Keratinocyte (primary cell): ENCODE data around the gene LMAN1. TPM values are rescaled to one million over a fixed set of nuclear protein-coding genes. Genes with fewer than 3 reads are reported as not detected.

ENCODE experiments used
- DNase-seq: peaks from one replicate; pipeline ENCODE4 v3.0.0-alpha.2; 2011; ENCODE audit warnings: low read depth, missing footprints, low spot score
- FAIRE-seq: peaks from 2 replicates; lab custom pipeline; 2011; peaks lifted over from hg19 to GRCh38; lab: Jason Lieb, UNC
- H2AFZ ChIP-seq: 2 replicates; pipeline ENCODE4 v1.6.0; 2012; ENCODE audit warnings: low read length, control low read depth, inconsistent platforms; ENCODE audit not compliant: control insufficient read depth
- H3K27ac ChIP-seq: 2 replicates; pipeline ENCODE4 v1.5.1; 2011; ENCODE audit warnings: low read length; ENCODE audit not compliant: control insufficient read depth, insufficient read depth
- H3K27me3 ChIP-seq: 3 replicates; pipeline ENCODE4 v1.6.0; 2011; ENCODE audit warnings: low read length; ENCODE audit not compliant: control insufficient read depth, insufficient read depth; ENCODE audit errors: extremely low read depth
- H3K36me3 ChIP-seq, 2 experiments: 2 replicates in 1 of 2; 3 replicates in 1 of 2; pipeline ENCODE4 v1.5.1; 2011; ENCODE audit warnings: low read length in 2 of 2, mild to moderate bottlenecking in 1 of 2; ENCODE audit not compliant: control insufficient read depth in 2 of 2, insufficient read depth in 2 of 2; ENCODE audit errors: extremely low read depth in 1 of 2
- H3K4me1 ChIP-seq: 3 replicates; pipeline ENCODE4 v1.5.1; 2011; ENCODE audit warnings: low read length; ENCODE audit not compliant: control insufficient read depth, insufficient read depth; ENCODE audit errors: extremely low read depth
- H3K4me2 ChIP-seq: 3 replicates; pipeline ENCODE4 v1.6.0; 2011; ENCODE audit warnings: low read depth, low read length; ENCODE audit not compliant: control insufficient read depth, insufficient read depth; ENCODE audit errors: extremely low read depth
- H3K4me3 ChIP-seq, 3 experiments: fragments of 200-600 bp in 1 of 3; sonication (generic) in 1 of 3; 2 replicates in 2 of 3; 3 replicates in 1 of 3; pipeline ENCODE4 v1.5.1; 2011 to 2016; ENCODE audit warnings: low read length in 3 of 3, mild to moderate bottlenecking in 3 of 3, control low read depth in 2 of 3, inconsistent platforms in 1 of 3, low read depth in 1 of 3, mixed read lengths in 1 of 3, mixed run types in 1 of 3, moderate library complexity in 1 of 3; ENCODE audit not compliant: control insufficient read depth in 2 of 3, insufficient read depth in 2 of 3; ENCODE audit errors: extremely low read depth in 1 of 3
- H3K79me2 ChIP-seq: 2 replicates; pipeline ENCODE4 v1.6.0; 2012; ENCODE audit warnings: low read length; ENCODE audit not compliant: control insufficient read depth, insufficient read depth
- H3K9ac ChIP-seq: 3 replicates; pipeline ENCODE4 v1.6.0; 2011; ENCODE audit warnings: low read length; ENCODE audit not compliant: control insufficient read depth, insufficient read depth; ENCODE audit errors: extremely low read depth
- H3K9me1 ChIP-seq: 3 replicates; pipeline ENCODE4 v1.6.0; 2011; ENCODE audit warnings: low read length; ENCODE audit not compliant: control insufficient read depth, insufficient read depth; ENCODE audit errors: extremely low read depth
- H3K9me3 ChIP-seq: 2 replicates; pipeline ENCODE4 v1.5.1; 2012; ENCODE audit warnings: low read depth, low read length; ENCODE audit not compliant: control insufficient read depth
- H4K20me1 ChIP-seq: 3 replicates; pipeline ENCODE4 v1.6.0; 2011; ENCODE audit warnings: low read length; ENCODE audit not compliant: control insufficient read depth, insufficient read depth; ENCODE audit errors: extremely low read depth
- CTCF ChIP-seq, 3 experiments: IDR thresholded peaks in 1 of 3; conservative IDR thresholded peaks in 1 of 3; optimal IDR thresholded peaks in 1 of 3; 2 replicates in 2 of 3; 3 replicates in 1 of 3; pipeline versions ENCODE3 to v1.5.1; 2011; ENCODE audit warnings: low read length in 3 of 3, mild to moderate bottlenecking in 3 of 3, moderate library complexity in 2 of 3, control low read depth in 1 of 3, inconsistent platforms in 1 of 3; ENCODE audit not compliant: insufficient read depth in 2 of 3; ENCODE audit errors: extremely low read depth in 1 of 3
- EZH2 ChIP-seq: IDR thresholded peaks from one replicate; pipeline ENCODE4 v1.6.1; 2012; ENCODE audit warnings: inconsistent platforms, mild to moderate bottlenecking, low read length, moderate library complexity
- dilution Hi-C: fragments of 300-500 bp; cut with MboI; formaldehyde crosslinking; loops from one replicate; pipeline ENCODE4 v1.7.0; 2020; ENCODE audit warnings: low sequenced_read_pairs; ENCODE audit not compliant: extremely low pct_ligation_motif_present
- polyA plus RNA-seq, 5 experiments: library from polyadenylated mRNA; depleted of rRNA in 3 of 5; stranded (reverse) in 3 of 5; stranded (forward) in 1 of 5; unstranded in 1 of 5; fragments of >200 nt; gene quantifications; 1 replicate in 1 of 5; 2 replicates in 3 of 5; 3 replicates in 1 of 5; pipeline versions ENCODE4 v1.2.1 to v1.2.3, GENCODE V29; 2011 to 2012; ENCODE audit warnings: missing spikeins in 2 of 5, low read depth in 1 of 5, low replicate concordance in 1 of 5

Gene LMAN1
- polyA plus RNA-seq, 1 donor (not counting 4 experiments of a cell fraction or from before 2014, with no cell fraction given): 55.6 TPM

DNA sequence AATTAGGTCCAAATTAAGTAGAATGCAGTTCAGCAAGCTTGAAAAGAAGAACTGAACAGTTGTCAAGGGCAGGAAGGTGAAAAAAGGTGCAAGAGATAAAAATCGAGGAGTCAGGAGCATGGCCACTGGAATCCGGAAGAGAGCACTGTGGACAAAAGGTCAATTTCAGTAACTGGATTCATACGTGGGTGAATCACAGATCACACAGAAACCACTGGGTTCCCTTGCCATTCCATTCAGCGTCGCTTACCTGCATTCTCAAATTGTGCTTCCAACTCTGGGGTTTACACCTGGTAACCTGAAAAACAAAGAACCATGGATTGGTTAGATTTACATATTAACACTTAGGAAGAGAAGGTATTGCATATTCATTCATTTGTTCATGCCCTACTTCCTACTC, 21.6 kb upstream of the LMAN1 start:
- Histone ChIP-seq H3K9me3 (no peaks in the 10 kb centered on the region), H4K20me1 (no peaks in the 10 kb centered on the region), H3K4me2 (no peak overlapping the region), H2AFZ (no peak overlapping the region), H3K9ac (no peak overlapping the region), H3K4me1 (no peaks in the 10 kb centered on the region), H3K79me2 (no peaks in the 10 kb centered on the region), H3K9me1 (no peaks in the 10 kb centered on the region), H3K27ac (no peak overlapping the region), H3K4me3 (no peak overlapping the region), H3K27me3 (peaks cover 5% of the 10 kb centered on the region), H3K36me3 (no peaks in the 10 kb centered on the region)
- dilution Hi-C loops: no loop called here
- DNase-seq (no peak), FAIRE-seq (no peak)
- TF ChIP-seq CTCF (optimal IDR thresholded peaks at IDR 0.05 in 1 of 3, IDR thresholded peaks at IDR 0.05 in 1 of 3, conservative IDR thresholded peaks at IDR 0.05 in 1 of 3; ENCODE audit: extremely low read depth in 1 of 3, insufficient read depth in 2 of 3, low read length in 3 of 3) (no peak), EZH2 (no peak)

GRCh38 chr18:59379772-59380522, 20.9 kb upstream of the LMAN1 start:
- Histone ChIP-seq H3K36me3 (no peaks in the 10 kb centered on the region), H3K27ac (no peak overlapping the region), H3K9me1 (no peaks in the 10 kb centered on the region), H3K9me3 (no peaks in the 10 kb centered on the region), H3K4me1 (no peaks in the 10 kb centered on the region), H2AFZ (no peak overlapping the region), H3K4me3 (no peak overlapping the region), H4K20me1 (no peaks in the 10 kb centered on the region), H3K9ac (no peak overlapping the region), H3K27me3 (peaks cover 5% of the 10 kb centered on the region), H3K4me2 (no peak overlapping the region), H3K79me2 (no peaks in the 10 kb centered on the region)
- DNase-seq (no peak), FAIRE-seq (no peak)
- dilution Hi-C loops: no loop called here
- TF ChIP-seq EZH2 (no peak), CTCF (optimal IDR thresholded peaks at IDR 0.05 in 1 of 3, IDR thresholded peaks at IDR 0.05 in 1 of 3, conservative IDR thresholded peaks at IDR 0.05 in 1 of 3; ENCODE audit: extremely low read depth in 1 of 3, insufficient read depth in 2 of 3, low read length in 3 of 3) (no peak)
